HEK293T (cell line): ENCODE measurements around the gene CCL27.

Experiments
- BHLHE40 ChIP-seq: fragments of 450-650 bp; IDR thresholded peaks from 2 replicates; pipeline ENCODE4 v1.6.1; 2016; ENCODE audit warnings: mild to moderate bottlenecking, moderate library complexity, borderline replicate concordance
- ELF4 ChIP-seq: fragments of 450-650 bp; IDR thresholded peaks from 2 replicates; pipeline ENCODE4 v1.6.1; 2017; ENCODE audit warnings: antibody characterized with exemption
- FOXA1 ChIP-seq: fragments of 450-650 bp; IDR thresholded peaks from 2 replicates; pipeline ENCODE4 v1.6.1; 2016; ENCODE audit warnings: mild to moderate bottlenecking
- FOXK2 ChIP-seq: fragments of 450-650 bp; IDR thresholded peaks from 2 replicates; pipeline ENCODE4 v1.6.1; 2016; ENCODE audit warnings: mild to moderate bottlenecking
- SP1 ChIP-seq: fragments of 450-650 bp; IDR thresholded peaks from 2 replicates; pipeline ENCODE4 v1.6.1; 2017
- TARDBP ChIP-seq: fragments of 450-650 bp; IDR thresholded peaks from 2 replicates; pipeline ENCODE4 v1.6.1; 2016
- TF ChIP-seq, protein P1 (sequence below): fragments of 450-650 bp; IDR thresholded peaks from 2 replicates; pipeline ENCODE4 v1.6.1; 2016

DNA sequence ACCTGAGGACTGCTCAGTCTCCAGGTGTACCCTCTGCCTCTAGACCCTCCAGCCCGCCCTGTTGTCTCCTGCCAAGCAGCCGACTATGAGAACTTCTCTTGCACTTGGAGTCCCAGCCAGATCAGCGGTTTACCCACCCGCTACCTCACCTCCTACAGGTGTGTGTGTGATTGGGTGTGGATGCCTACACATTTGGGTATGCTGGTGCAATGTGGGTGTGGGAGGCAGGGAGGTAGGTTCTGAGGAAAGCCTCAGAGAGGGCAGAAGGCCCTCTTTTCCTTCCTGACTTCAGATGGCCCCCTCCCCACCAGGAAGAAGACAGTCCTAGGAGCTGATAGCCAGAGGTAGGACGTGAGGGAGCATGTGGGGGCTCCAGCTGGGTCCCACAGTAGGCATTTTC lies 5.5 kb downstream of the CCL27 start:
- TF ChIP-seq FOXK2, result no peak
- TF ChIP-seq FOXA1, result no peak
- TF ChIP-seq BHLHE40, result no peak
- TF ChIP-seq SP1, result no peak
- TF ChIP-seq, protein P1, sequence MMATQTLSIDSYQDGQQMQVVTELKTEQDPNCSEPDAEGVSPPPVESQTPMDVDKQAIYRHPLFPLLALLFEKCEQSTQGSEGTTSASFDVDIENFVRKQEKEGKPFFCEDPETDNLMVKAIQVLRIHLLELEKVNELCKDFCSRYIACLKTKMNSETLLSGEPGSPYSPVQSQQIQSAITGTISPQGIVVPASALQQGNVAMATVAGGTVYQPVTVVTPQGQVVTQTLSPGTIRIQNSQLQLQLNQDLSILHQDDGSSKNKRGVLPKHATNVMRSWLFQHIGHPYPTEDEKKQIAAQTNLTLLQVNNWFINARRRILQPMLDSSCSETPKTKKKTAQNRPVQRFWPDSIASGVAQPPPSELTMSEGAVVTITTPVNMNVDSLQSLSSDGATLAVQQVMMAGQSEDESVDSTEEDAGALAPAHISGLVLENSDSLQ, result no peak
- TF ChIP-seq ELF4, result no peak
- no peak for TF ChIP-seq TARDBP
